ENCODE results near the gene FUOM. TPM values are rescaled to one million over a fixed set of nuclear protein-coding genes. Genes with fewer than 3 reads are reported as not detected.
A peak's percentile ranks its signal among the peaks of the same experiment; 100 is the strongest.

Gene FUOM
- total RNA-seq, 1 donor from 2014 or later = 20.4 TPM

- DNase-seq (ENCODE audit: extremely low spot score, unreplicated experiment) = no peak
- TF ChIP-seq, protein P1, sequence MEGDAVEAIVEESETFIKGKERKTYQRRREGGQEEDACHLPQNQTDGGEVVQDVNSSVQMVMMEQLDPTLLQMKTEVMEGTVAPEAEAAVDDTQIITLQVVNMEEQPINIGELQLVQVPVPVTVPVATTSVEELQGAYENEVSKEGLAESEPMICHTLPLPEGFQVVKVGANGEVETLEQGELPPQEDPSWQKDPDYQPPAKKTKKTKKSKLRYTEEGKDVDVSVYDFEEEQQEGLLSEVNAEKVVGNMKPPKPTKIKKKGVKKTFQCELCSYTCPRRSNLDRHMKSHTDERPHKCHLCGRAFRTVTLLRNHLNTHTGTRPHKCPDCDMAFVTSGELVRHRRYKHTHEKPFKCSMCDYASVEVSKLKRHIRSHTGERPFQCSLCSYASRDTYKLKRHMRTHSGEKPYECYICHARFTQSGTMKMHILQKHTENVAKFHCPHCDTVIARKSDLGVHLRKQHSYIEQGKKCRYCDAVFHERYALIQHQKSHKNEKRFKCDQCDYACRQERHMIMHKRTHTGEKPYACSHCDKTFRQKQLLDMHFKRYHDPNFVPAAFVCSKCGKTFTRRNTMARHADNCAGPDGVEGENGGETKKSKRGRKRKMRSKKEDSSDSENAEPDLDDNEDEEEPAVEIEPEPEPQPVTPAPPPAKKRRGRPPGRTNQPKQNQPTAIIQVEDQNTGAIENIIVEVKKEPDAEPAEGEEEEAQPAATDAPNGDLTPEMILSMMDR (conservative IDR thresholded peaks at IDR 0.05) = no peak
- H3K9me3 Mint-ChIP-seq = peaks cover 5% of the 10 kb centered on the region
- peaks cover 6% of the 10 kb centered on the region for H3K4me1 Mint-ChIP-seq (ENCODE audit: unreplicated experiment)
- H3K27ac Mint-ChIP-seq = no peak overlapping the region
- H3K27me3 Mint-ChIP-seq = peaks cover 53% of the 10 kb centered on the region
- no peak overlapping the region for H3K4me3 Mint-ChIP-seq
- no peaks in the 10 kb centered on the region for H3K36me3 Mint-ChIP-seq
Observed at GRCh38 chr10:133332936-133333699, 24.7 kb downstream of the FUOM start.

GRCh38 chr10:133329491-133330202, 28.2 kb downstream of the FUOM start:
- H3K9me3 Mint-ChIP-seq = peaks cover 5% of the 10 kb centered on the region
- peak overlapping the region; percentile 65 for H3K4me3 Mint-ChIP-seq
- peaks cover 10% of the 10 kb centered on the region for H3K4me1 Mint-ChIP-seq (ENCODE audit: unreplicated experiment)
- DNase-seq (ENCODE audit: extremely low spot score, unreplicated experiment) = peak; percentile 92
- peaks cover 66% of the 10 kb centered on the region for H3K27me3 Mint-ChIP-seq
- no peaks in the 10 kb centered on the region for H3K36me3 Mint-ChIP-seq
- peak overlapping the region; percentile 18 for H3K27ac Mint-ChIP-seq
- TF ChIP-seq, protein P1 (conservative IDR thresholded peaks at IDR 0.05) = peak; percentile 99

- TF ChIP-seq, protein P1 (conservative IDR thresholded peaks at IDR 0.05) = no peak
- DNase-seq (ENCODE audit: extremely low spot score, unreplicated experiment) = no peak
- Mint-ChIP-seq H3K9me3 (peaks cover 5% of the 10 kb centered on the region), H3K36me3 (no peaks in the 10 kb centered on the region), H3K4me3 (peak overlapping the region; percentile 65), H3K27me3 (peaks cover 63% of the 10 kb centered on the region), H3K27ac (no peak overlapping the region), H3K4me1 (ENCODE audit: unreplicated experiment) (peaks cover 10% of the 10 kb centered on the region)
Observed at GRCh38 chr10:133328358-133329343, 29.2 kb downstream of the FUOM start.

- TF ChIP-seq, protein P1 (conservative IDR thresholded peaks at IDR 0.05) = no peak
- Mint-ChIP-seq H3K4me1 (ENCODE audit: unreplicated experiment) (peaks cover 10% of the 10 kb centered on the region), H3K27ac (peak overlapping the region; percentile 5), H3K9me3 (peaks cover 5% of the 10 kb centered on the region), H3K27me3 (peaks cover 54% of the 10 kb centered on the region), H3K4me3 (no peak overlapping the region), H3K36me3 (no peaks in the 10 kb centered on the region)
- no peak for DNase-seq (ENCODE audit: extremely low spot score, unreplicated experiment)
Observed at GRCh38 chr10:133327651-133328357, 30.0 kb downstream of the FUOM start.

Measured in type B pancreatic cell (in vitro differentiated cells).